Measurements from ENCODE around the gene UBE3D.

- TF ChIP-seq CTCF (IDR thresholded peaks at IDR 0.05; ENCODE audit: low read length): no peak
- no peak for TF ChIP-seq EZH2 (optimal IDR thresholded peaks at IDR 0.05; ENCODE audit: low read depth, low read length)
- no peak for TF ChIP-seq EZH2phosphoT487 (IDR thresholded peaks at IDR 0.05; ENCODE audit: low read length)
Observed at GRCh38 chr6:82995066-82995465, 70.6 kb downstream of the UBE3D start.
